Measurements from ENCODE around the gene LGALSL.

Gene LGALSL

DNA sequence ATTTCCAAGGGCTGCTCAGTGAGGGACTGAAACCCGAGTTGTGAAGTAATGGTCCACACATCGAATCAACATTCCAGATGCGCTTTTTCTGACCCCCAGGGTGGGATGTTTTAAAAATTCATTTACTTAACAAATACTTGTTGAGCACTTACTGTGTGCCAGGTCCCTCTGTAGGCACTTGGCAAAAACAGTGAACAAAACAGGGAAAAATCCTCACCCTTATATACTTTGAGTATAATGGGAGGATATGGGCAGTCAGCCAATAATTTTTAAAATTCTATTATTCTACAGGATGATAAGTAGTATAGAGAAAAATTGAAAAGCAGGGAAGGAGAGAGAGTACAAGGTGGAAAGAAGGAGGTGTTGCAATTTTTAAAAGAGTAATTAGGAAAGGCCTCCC lies 38.9 kb downstream of the LGALSL start:
- WGBS (ENCODE audit: insufficient coverage, insufficient read length), result no CpG with 5 or more reads among the region's 3 CpGs
- no peak for DNase-seq (ENCODE audit: low read depth, low spot score)
- Histone ChIP-seq H3K4me1 (ENCODE audit: control insufficient read depth, insufficient read depth, low read length) (peaks cover 1% of the 10 kb centered on the region; the same call in 1 of the 2 replicates), H3K9me3 (ENCODE audit: control insufficient read depth, insufficient read depth, low read length) (no peaks in the 10 kb centered on the region), H3K4me3 (ENCODE audit: low read length) (no peak overlapping the region), H3K27ac (ENCODE audit: low read length) (no peak overlapping the region), H3K27me3 (ENCODE audit: control insufficient read depth, insufficient read depth, low read length) (no peaks in the 10 kb centered on the region), H3K36me3 (ENCODE audit: control insufficient read depth, insufficient read depth, low read length) (no peaks in the 10 kb centered on the region)

DNA sequence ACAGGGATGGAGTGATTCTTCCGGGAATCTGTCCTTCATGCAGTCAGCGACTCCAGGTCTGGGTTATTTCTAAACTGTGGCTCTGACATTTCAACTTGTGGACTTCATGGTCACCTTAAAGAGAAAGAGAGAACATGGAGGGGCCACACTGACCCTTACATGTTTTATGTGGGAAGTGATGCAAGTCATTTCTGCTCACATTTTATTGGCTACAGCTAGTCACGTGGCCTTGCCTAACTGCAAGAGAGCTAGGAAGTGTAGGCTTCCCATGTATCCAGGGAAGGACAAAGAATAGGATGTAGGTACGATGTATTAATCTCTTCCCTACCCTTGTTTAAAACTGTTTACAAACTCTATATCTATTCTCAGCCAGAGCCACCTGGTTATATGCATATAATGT lies 39.8 kb downstream of the LGALSL start:
- no CpG with 5 or more reads among the region's 4 CpGs for WGBS (ENCODE audit: insufficient coverage, insufficient read length)
- no peak for DNase-seq (ENCODE audit: low read depth, low spot score)
- Histone ChIP-seq H3K27me3 (ENCODE audit: control insufficient read depth, insufficient read depth, low read length) (no peaks in the 10 kb centered on the region), H3K4me1 (ENCODE audit: control insufficient read depth, insufficient read depth, low read length) (no peaks in the 10 kb centered on the region), H3K36me3 (ENCODE audit: control insufficient read depth, insufficient read depth, low read length) (no peaks in the 10 kb centered on the region), H3K4me3 (ENCODE audit: low read length) (no peak overlapping the region), H3K9me3 (ENCODE audit: control insufficient read depth, insufficient read depth, low read length) (no peaks in the 10 kb centered on the region), H3K27ac (ENCODE audit: low read length) (no peak overlapping the region)

DNA sequence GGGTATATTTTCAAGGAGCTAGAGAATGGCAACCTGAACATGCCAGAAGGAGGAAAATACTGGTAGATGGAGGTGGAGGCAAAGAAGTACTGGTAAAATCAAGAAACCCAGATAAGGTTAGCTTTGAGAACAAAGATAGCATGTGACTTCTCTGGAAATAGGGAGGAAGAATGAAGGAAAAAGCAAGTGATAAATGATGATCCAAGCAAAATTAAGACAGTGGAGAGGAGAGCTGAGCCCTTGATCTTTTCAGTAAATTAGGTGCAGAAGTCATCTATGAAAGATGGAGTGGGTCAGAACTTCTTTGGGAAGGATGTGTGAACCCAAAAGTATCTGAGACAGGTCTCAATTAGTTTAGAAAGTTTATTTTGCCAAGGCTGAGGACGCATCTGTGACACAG lies 44.5 kb downstream of the LGALSL start:
- Histone ChIP-seq H3K9me3 (ENCODE audit: control insufficient read depth, insufficient read depth, low read length) (no peaks in the 10 kb centered on the region), H3K27ac (ENCODE audit: low read length) (no peak overlapping the region), H3K4me1 (ENCODE audit: control insufficient read depth, insufficient read depth, low read length) (no peaks in the 10 kb centered on the region), H3K4me3 (ENCODE audit: low read length) (no peak overlapping the region), H3K27me3 (ENCODE audit: control insufficient read depth, insufficient read depth, low read length) (no peaks in the 10 kb centered on the region), H3K36me3 (ENCODE audit: control insufficient read depth, insufficient read depth, low read length) (no peaks in the 10 kb centered on the region)
- no CpG with 5 or more reads among the region's 1 CpG for WGBS (ENCODE audit: insufficient coverage, insufficient read length)
- DNase-seq (ENCODE audit: low read depth, low spot score), result no peak

DNA sequence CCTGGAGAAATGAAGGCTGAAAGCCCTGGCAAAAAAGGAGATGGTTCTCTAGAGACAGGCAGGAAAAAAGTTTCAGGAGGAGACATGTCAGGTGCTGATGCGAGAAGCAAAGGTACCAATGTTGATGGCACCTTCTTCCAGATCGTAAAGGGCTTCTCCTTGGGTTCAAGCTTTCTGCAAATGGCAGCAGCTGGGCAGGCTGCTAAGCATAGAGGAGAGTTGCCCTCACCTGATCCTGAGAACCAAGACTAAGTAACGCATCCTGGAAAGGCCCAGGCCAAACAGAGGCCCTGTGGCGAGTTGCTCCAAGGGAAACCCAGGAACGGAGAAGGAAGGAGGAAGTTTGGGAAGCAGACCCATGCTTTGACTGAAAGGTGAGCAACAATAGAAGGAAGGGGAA lies 46.6 kb downstream of the LGALSL start:
- no peak overlapping the region for H3K27ac ChIP-seq (ENCODE audit: low read length)
- DNase-seq (ENCODE audit: low read depth, low spot score), result no peak
- H3K9me3 ChIP-seq (ENCODE audit: control insufficient read depth, insufficient read depth, low read length), result no peaks in the 10 kb centered on the region
- H3K4me3 ChIP-seq (ENCODE audit: low read length), result no peak overlapping the region
- H3K27me3 ChIP-seq (ENCODE audit: control insufficient read depth, insufficient read depth, low read length), result no peaks in the 10 kb centered on the region
- no peaks in the 10 kb centered on the region for H3K36me3 ChIP-seq (ENCODE audit: control insufficient read depth, insufficient read depth, low read length)
- WGBS (ENCODE audit: insufficient coverage, insufficient read length), result no CpG with 5 or more reads among the region's 5 CpGs
- no peaks in the 10 kb centered on the region for H3K4me1 ChIP-seq (ENCODE audit: control insufficient read depth, insufficient read depth, low read length)

DNA sequence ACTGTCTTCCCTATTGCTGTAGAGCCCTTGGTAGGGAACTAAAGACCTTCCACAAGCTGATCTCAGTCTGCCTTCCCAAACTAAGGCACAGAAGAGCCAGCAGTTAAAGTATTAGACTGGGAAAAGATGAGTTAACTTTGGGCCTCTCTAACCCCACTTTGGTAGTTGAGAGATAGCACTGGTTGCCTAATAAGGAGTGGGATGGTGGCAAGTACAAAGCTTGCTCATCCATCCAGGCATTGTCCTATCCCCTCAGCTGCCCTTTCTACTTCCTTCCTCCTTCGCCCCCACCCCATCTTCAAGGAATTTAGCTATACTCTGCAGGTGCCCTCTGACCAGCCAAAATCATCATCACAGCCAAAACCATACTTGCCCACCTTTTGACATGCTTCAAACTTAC lies 48.0 kb downstream of the LGALSL start:
- no peak for DNase-seq (ENCODE audit: low read depth, low spot score)
- no CpG with 5 or more reads among the region's 1 CpG for WGBS (ENCODE audit: insufficient coverage, insufficient read length)
- Histone ChIP-seq H3K27ac (ENCODE audit: low read length) (no peak overlapping the region), H3K4me3 (ENCODE audit: low read length) (no peak overlapping the region), H3K36me3 (ENCODE audit: control insufficient read depth, insufficient read depth, low read length) (no peaks in the 10 kb centered on the region), H3K9me3 (ENCODE audit: control insufficient read depth, insufficient read depth, low read length) (no peaks in the 10 kb centered on the region), H3K27me3 (ENCODE audit: control insufficient read depth, insufficient read depth, low read length) (no peaks in the 10 kb centered on the region), H3K4me1 (ENCODE audit: control insufficient read depth, insufficient read depth, low read length) (no peaks in the 10 kb centered on the region)

DNA sequence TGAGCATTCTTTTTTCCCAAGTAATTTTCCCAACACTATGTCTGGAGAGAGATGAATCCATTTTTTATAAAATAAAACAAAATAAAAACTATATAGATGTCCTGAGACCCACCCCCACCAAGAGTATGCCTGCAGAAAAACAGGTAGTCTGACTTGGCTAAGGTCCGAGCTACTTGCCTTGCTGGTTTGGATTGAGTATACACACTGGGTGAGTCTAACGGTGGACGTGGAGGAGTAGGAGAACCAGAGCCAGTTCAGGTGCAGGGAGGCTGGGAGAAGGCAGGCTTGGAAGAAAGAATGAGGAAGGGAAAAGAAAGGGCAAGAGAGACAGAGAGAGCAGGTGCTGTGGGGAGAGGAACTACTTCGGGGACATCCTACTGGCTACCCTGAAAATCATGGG lies 48.9 kb downstream of the LGALSL start:
- H3K27ac ChIP-seq (ENCODE audit: low read length), result no peak overlapping the region
- no CpG with 5 or more reads among the region's 4 CpGs for WGBS (ENCODE audit: insufficient coverage, insufficient read length)
- no peaks in the 10 kb centered on the region for H3K9me3 ChIP-seq (ENCODE audit: control insufficient read depth, insufficient read depth, low read length)
- no peak overlapping the region for H3K4me3 ChIP-seq (ENCODE audit: low read length)
- no peaks in the 10 kb centered on the region for H3K36me3 ChIP-seq (ENCODE audit: control insufficient read depth, insufficient read depth, low read length)
- no peaks in the 10 kb centered on the region for H3K27me3 ChIP-seq (ENCODE audit: control insufficient read depth, insufficient read depth, low read length)
- DNase-seq (ENCODE audit: low read depth, low spot score), result no peak
- H3K4me1 ChIP-seq (ENCODE audit: control insufficient read depth, insufficient read depth, low read length), result no peaks in the 10 kb centered on the region

DNA sequence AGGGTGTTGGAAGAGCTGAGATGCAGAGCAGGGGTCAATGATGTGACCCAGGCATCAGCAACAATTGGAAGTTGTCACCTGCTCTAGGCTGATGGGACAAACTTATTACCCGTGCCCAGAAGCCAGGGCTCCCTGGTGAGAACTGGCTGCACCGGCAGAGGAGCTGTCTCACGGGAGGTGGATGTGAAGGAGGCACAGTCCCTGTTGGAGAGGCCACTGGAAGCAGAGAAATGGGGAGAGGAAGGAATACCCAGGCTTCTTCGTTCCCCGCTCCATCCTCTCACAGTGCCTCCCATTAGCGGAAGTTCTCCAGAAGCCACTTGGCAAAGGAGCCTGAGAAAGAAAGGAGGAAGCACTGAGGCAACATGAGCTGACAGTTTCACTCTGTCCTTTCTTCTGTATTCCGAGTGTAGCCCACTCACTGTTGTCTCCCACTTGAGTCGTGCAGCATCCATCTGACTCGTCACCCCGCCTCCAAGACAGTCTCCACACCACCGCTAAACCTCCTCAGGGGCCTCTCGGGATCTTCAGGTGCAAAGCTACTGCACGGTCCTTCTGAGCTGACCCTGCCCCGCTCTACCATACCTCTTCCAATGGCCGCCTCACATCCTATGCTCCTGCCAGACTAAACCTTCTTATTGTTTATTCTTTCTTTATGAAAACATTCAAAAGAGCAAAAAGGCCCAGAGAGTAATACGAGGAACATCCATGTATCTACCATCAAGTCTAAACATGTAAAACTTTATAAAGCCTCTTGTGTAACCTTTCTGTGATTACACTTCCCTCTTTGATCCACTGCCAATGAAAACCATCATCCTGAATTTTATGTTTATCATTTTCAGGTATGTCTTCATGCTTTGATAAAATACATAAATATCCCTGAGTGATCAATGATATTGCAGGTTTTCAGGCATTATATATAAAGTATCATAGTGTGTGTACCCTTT lies 51.1 kb downstream of the LGALSL start:
- DNase-seq (ENCODE audit: low read depth, low spot score), result no peak
- no CpG with 5 or more reads among the region's 16 CpGs for WGBS (ENCODE audit: insufficient coverage, insufficient read length)
- no peaks in the 10 kb centered on the region for H3K9me3 ChIP-seq (ENCODE audit: control insufficient read depth, insufficient read depth, low read length)
- H3K36me3 ChIP-seq (ENCODE audit: control insufficient read depth, insufficient read depth, low read length), result no peaks in the 10 kb centered on the region
- no peaks in the 10 kb centered on the region for H3K27me3 ChIP-seq (ENCODE audit: control insufficient read depth, insufficient read depth, low read length)
- H3K27ac ChIP-seq (ENCODE audit: low read length), result no peak overlapping the region
- no peak overlapping the region for H3K4me3 ChIP-seq (ENCODE audit: low read length)
- H3K4me1 ChIP-seq (ENCODE audit: control insufficient read depth, insufficient read depth, low read length), result no peaks in the 10 kb centered on the region

DNA sequence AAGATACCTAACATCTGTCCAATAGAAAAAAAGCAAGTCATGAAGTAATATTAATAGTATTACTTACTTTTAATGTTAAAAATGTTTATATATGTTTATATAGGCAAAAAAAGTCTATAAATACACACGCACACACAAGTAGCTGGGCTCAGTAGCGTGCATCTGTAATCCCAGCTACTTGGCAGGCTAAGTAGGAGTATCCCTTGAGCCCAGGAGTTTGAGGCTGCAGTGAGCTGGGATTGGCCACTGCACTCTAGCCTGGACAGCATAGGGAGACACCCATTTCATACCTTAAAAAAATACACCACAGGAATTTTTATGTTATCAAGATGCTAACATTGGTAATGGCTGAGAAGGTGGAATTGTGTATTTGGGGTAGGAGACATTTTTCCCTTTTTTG lies 52.7 kb downstream of the LGALSL start:
- no CpG with 5 or more reads among the region's 2 CpGs for WGBS (ENCODE audit: insufficient coverage, insufficient read length)
- Histone ChIP-seq H3K36me3 (ENCODE audit: control insufficient read depth, insufficient read depth, low read length) (no peaks in the 10 kb centered on the region), H3K4me3 (ENCODE audit: low read length) (no peak overlapping the region), H3K27ac (ENCODE audit: low read length) (no peak overlapping the region), H3K4me1 (ENCODE audit: control insufficient read depth, insufficient read depth, low read length) (no peaks in the 10 kb centered on the region), H3K9me3 (ENCODE audit: control insufficient read depth, insufficient read depth, low read length) (no peaks in the 10 kb centered on the region), H3K27me3 (ENCODE audit: control insufficient read depth, insufficient read depth, low read length) (no peaks in the 10 kb centered on the region)
- DNase-seq (ENCODE audit: low read depth, low spot score), result no peak
